MCF 10A (cell line): ENCODE results near the gene MYO15B. TPM values are rescaled to one million over a fixed set of nuclear protein-coding genes. Genes with fewer than 3 reads are reported as not detected.

ENCODE experiments used
- BruUV-seq: library from RNA; stranded (reverse); fragments of 400-500 nt; replicated peaks from 2 replicates; lab custom pipeline; 2021; lab: Mats Ljungman, UMichigan
- CTCF ChIA-PET: fragments of 300-600 bp; sonication (Branson Sonifier 250); formaldehyde crosslinking; extraction: SDS; loops from one replicate; lab custom pipeline; 2021; ENCODE audit warnings: antibody characterized with exemption, inconsistent platforms; lab: Yijun Ruan, JAX
- POLR2A ChIA-PET: fragments of 300-600, 350-650 bp; sonication (Branson Sonifier 250); formaldehyde crosslinking; extraction: SDS; loops from one replicate; lab custom pipeline; 2020; ENCODE audit warnings: antibody characterized with exemption, inconsistent platforms; lab: Yijun Ruan, JAX
- DNase-seq: peaks from one replicate; pipeline ENCODE4 v3.0.0-alpha.2; 2018; ENCODE audit not compliant: unreplicated experiment
- H3K27ac Mint-ChIP-seq: one replicate; pipeline ENCODE4 v1.8.0; 2022; ENCODE audit warnings: mild to moderate bottlenecking, low read depth, mixed read lengths; ENCODE audit not compliant: unreplicated experiment
- H3K27me3 Mint-ChIP-seq: one replicate; pipeline ENCODE4 v1.8.0; 2022; ENCODE audit warnings: mixed read lengths; ENCODE audit not compliant: insufficient read depth, unreplicated experiment
- H3K36me3 Mint-ChIP-seq: one replicate; pipeline ENCODE4 v1.8.0; 2022; ENCODE audit warnings: mild to moderate bottlenecking, moderate library complexity, mixed read lengths; ENCODE audit not compliant: insufficient read depth, unreplicated experiment
- H3K4me1 Mint-ChIP-seq: one replicate; pipeline ENCODE4 v1.8.0; 2022; ENCODE audit warnings: mixed read lengths; ENCODE audit not compliant: insufficient read depth, unreplicated experiment
- H3K4me3 Mint-ChIP-seq: one replicate; pipeline ENCODE4 v1.8.0; 2022; ENCODE audit warnings: mild to moderate bottlenecking, moderate library complexity, mixed read lengths; ENCODE audit not compliant: unreplicated experiment
- H3K9me3 Mint-ChIP-seq: one replicate; pipeline ENCODE4 v1.8.0; 2022; ENCODE audit warnings: mixed read lengths; ENCODE audit not compliant: unreplicated experiment
- intact Hi-C: fragments of 100-400 bp; cut with micrococcal nuclease; formaldehyde crosslinking; loops from 2 replicates; pipeline ENCODE4 v1.14.1; 2022
- total RNA-seq: library from RNA; stranded (reverse); gene quantifications from 2 replicates; pipeline ENCODE4 v1.2.3, GENCODE V29; 2022
- TF ChIP-seq, protein P1 (sequence below): fragments of 200-600 bp; IDR thresholded peaks from one replicate; pipeline ENCODE4 v1.8.0; 2022; ENCODE audit warnings: antibody characterized with exemption, mild to moderate bottlenecking; ENCODE audit not compliant: unreplicated experiment

MYO15B gene
- total RNA-seq, 1 experiment from 2014 or later: 10.9 TPM

GRCh38 chr17:75563063-75563758 is 24.4 kb upstream of the MYO15B start:
- Mint-ChIP-seq H3K4me3 (no peak overlapping the region), H3K27me3 (no peaks in the 10 kb centered on the region), H3K4me1 (no peaks in the 10 kb centered on the region), H3K36me3 (peaks cover 13% of the 10 kb centered on the region), H3K27ac (no peak overlapping the region), H3K9me3 (no peaks in the 10 kb centered on the region)
- no peak for DNase-seq
- POLR2A ChIA-PET: no interaction called here
- TF ChIP-seq, protein P1, sequence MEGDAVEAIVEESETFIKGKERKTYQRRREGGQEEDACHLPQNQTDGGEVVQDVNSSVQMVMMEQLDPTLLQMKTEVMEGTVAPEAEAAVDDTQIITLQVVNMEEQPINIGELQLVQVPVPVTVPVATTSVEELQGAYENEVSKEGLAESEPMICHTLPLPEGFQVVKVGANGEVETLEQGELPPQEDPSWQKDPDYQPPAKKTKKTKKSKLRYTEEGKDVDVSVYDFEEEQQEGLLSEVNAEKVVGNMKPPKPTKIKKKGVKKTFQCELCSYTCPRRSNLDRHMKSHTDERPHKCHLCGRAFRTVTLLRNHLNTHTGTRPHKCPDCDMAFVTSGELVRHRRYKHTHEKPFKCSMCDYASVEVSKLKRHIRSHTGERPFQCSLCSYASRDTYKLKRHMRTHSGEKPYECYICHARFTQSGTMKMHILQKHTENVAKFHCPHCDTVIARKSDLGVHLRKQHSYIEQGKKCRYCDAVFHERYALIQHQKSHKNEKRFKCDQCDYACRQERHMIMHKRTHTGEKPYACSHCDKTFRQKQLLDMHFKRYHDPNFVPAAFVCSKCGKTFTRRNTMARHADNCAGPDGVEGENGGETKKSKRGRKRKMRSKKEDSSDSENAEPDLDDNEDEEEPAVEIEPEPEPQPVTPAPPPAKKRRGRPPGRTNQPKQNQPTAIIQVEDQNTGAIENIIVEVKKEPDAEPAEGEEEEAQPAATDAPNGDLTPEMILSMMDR: no peak
- intact Hi-C loops: no loop called here
- CTCF ChIA-PET: interaction anchor here (0.7 kb wide), 1 partner anchor 284 kb away, joined by 3 read pairs; no protein-coding TSS in a partner anchor
- BruUV-seq: no TSS peak

DNA sequence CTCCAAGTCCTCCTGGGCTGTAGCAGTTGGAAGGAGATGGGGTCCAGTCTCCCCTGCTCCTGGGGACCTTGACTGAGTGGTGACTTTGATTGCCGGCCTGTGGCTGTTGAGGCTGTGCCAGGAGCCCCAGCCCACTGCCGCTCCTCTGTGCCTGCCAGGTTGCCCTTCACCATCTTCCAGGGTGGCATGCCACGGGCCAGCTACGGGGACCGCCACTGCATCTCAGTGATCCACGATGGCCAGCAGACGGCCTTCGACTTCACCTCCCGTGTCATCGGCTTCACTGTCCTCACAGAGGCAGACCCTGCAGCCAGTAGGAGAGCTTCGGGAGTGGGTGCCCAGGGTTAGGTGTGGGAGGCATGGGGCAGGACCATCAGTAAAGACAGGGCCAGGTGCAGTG is 23.4 kb upstream of the MYO15B start:
- TF ChIP-seq, protein P1: no peak
- Mint-ChIP-seq H3K4me1 (no peaks in the 10 kb centered on the region), H3K27ac (no peak overlapping the region), H3K4me3 (no peak overlapping the region), H3K9me3 (no peaks in the 10 kb centered on the region), H3K27me3 (no peaks in the 10 kb centered on the region), H3K36me3 (peaks cover 7% of the 10 kb centered on the region)
- BruUV-seq: no TSS peak
- ChIA-PET POLR2A (interaction anchor here (0.9 to 1.7 kb wide), 2 partner anchors 33 to 39 kb away, joined by 3 to 11 read pairs; partner anchors contain the start of gene LLGL2), CTCF (interaction anchor here (0.9 kb wide), 2 partner anchors 19 to 37 kb away, joined by 3 to 4 read pairs; no protein-coding TSS in a partner anchor)
- no peak for DNase-seq
- intact Hi-C loops: no loop called here

DNA sequence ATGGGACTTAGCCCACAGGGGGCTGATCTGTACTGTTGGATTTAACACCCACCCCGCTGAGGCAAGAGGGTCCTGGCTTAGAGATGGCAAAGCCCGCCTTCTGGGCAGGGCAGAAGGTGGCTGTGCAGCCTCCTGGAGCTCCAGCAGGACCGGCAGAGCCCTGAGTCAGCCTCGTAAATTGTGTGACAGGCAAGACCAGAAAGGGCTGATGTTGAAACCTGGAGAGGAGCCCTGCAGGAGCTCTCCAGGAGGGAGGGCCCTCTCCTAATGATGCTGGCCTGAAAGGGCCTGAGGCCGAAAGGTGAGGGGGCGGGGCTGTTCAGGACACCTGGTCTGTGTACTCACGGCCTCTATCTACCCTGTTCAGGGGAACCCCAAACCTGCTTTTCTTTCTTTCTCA is 22.5 kb upstream of the MYO15B start:
- CTCF ChIA-PET: interaction anchor here (0.9 to 1.0 kb wide), 3 partner anchors 18 to 68 kb away, joined by 3 to 4 read pairs (median 4); partner anchors contain the start of gene SMIM5
- H3K27me3 Mint-ChIP-seq: no peaks in the 10 kb centered on the region
- POLR2A ChIA-PET: interaction anchor here (0.6 to 1.7 kb wide), 7 partner anchors 12 to 833 kb away, joined by 3 to 11 read pairs (median 3); partner anchors contain the start of gene LLGL2
- peaks cover 6% of the 10 kb centered on the region for H3K36me3 Mint-ChIP-seq
- H3K9me3 Mint-ChIP-seq: no peaks in the 10 kb centered on the region
- no TSS peak for BruUV-seq
- intact Hi-C loops: no loop called here
- no peak overlapping the region for H3K4me3 Mint-ChIP-seq
- DNase-seq: peak; percentile 67
- H3K4me1 Mint-ChIP-seq: no peaks in the 10 kb centered on the region
- TF ChIP-seq, protein P1: no peak
- no peak overlapping the region for H3K27ac Mint-ChIP-seq

GRCh38 chr17:75565618-75566017 is 22.0 kb upstream of the MYO15B start:
- Mint-ChIP-seq H3K27ac (no peak overlapping the region), H3K4me1 (no peaks in the 10 kb centered on the region), H3K4me3 (no peak overlapping the region), H3K27me3 (no peaks in the 10 kb centered on the region), H3K9me3 (no peaks in the 10 kb centered on the region), H3K36me3 (peaks cover 6% of the 10 kb centered on the region)
- no TSS peak for BruUV-seq
- DNase-seq: no peak
- TF ChIP-seq, protein P1: no peak
- CTCF ChIA-PET: interaction anchor here (1.0 kb wide), 1 partner anchor 68 kb away, joined by 4 read pairs; the partner anchor contains the start of gene SMIM5
- intact Hi-C loops: no loop called here
- POLR2A ChIA-PET: interaction anchor here (1.0 to 1.7 kb wide), 3 partner anchors 11 to 40 kb away, joined by 3 to 11 read pairs (median 4); partner anchors contain the start of gene LLGL2
